SJCRH30 (cell line): ENCODE measurements around the gene COLEC12. TPM values are rescaled to one million over a fixed set of nuclear protein-coding genes. Genes with fewer than 3 reads are reported as not detected.

Experiments
- DNase-seq, 2 experiments: peaks; one replicate each; pipeline ENCODE4 v3.0.0-alpha.2; 2015 to 2020
- H3K27ac ChIP-seq: fragments of 250-450 bp; sonication (Bioruptor Pico); 2 replicates; pipeline ENCODE4 v1.5.1; 2020; ENCODE audit warnings: mild to moderate bottlenecking, moderate library complexity
- H3K27me3 ChIP-seq: fragments of 250-450 bp; sonication (Bioruptor Pico); 2 replicates; pipeline ENCODE4 v1.5.1; 2020; ENCODE audit warnings: mild to moderate bottlenecking, moderate library complexity
- H3K36me3 ChIP-seq: fragments of 250-450 bp; sonication (Bioruptor Pico); 2 replicates; pipeline ENCODE4 v1.5.1; 2020; ENCODE audit warnings: mild to moderate bottlenecking, moderate library complexity
- H3K4me1 ChIP-seq: fragments of 250-450 bp; sonication (Bioruptor Pico); 2 replicates; pipeline ENCODE4 v1.5.1; 2020; ENCODE audit warnings: mild to moderate bottlenecking, moderate library complexity
- H3K4me3 ChIP-seq: fragments of 250-450 bp; sonication (Bioruptor Pico); 2 replicates; pipeline ENCODE4 v1.5.1; 2020; ENCODE audit warnings: mild to moderate bottlenecking, moderate library complexity
- H3K9me3 ChIP-seq: fragments of 250-450 bp; sonication (Bioruptor Pico); replicated peaks from 2 replicates; pipeline ENCODE4 v1.5.1; 2020; ENCODE audit warnings: mild to moderate bottlenecking, moderate library complexity
- total RNA-seq: library from RNA; depleted of rRNA; stranded (reverse); fragments of >200 nt; shearing (Covaris generic); gene quantifications from 2 replicates; pipeline ENCODE4 v1.2.3, GENCODE V29; 2014

Gene COLEC12
- total RNA-seq, 1 experiment from 2014 or later, result not detected

DNA sequence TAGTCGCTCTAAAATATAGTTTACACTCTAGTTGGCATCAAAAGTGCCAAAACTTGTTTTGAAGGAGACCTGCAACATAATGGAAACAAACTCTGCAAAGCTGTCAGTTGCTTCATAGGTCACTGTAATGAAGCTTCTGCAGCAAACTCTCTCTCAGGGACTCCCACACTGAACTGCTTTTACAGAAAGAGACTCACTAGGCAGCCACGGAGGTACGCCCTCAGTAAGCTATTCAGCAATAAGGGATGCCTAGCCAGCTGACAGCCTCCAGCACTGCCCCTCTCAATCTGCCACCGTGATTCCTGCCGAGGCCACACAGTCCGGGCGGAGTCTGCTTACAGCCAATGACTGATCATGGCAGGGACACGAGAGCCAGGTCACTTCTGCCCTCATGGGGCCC lies 51.1 kb downstream of the COLEC12 start:
- Histone ChIP-seq H3K27me3 (no peaks in the 10 kb centered on the region), H3K27ac (no peak overlapping the region), H3K36me3 (no peaks in the 10 kb centered on the region), H3K9me3 (no peaks in the 10 kb centered on the region), H3K4me3 (no peak overlapping the region), H3K4me1 (no peaks in the 10 kb centered on the region)
- peak in 1 of 2 experiments; percentile 17 for DNase-seq

DNA sequence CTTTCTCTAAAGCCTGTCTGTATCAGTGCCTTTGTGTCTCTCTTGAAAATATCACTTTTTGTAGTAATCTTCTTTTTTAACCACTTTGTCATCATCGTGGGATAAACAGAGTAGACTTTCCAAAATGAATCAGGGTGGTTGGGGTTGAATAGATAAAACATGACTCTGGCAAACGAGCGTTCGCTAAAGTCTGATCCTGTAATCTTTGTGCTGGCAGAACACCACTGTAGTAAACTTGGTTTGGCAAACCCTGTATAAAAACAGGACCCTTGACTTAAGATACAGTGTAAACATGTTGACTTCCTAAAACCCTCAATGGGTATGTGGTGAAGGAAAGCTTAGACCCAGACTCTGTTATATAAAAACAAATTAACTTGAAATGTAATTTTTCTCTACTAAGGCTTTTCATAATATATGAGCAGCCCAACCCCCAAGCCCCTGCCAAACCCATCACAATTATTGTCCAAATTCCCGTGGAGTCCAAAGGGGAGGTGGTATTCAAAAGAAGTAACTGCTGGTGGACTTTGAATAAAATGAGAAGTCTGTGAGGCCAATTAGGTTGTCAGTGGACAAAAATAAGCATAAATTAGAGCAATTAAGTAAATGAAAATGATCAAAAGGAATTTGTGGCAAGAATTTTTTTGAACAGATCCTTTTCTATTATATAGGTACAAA lies 52.2 kb downstream of the COLEC12 start:
- H3K4me1 ChIP-seq, result no peaks in the 10 kb centered on the region
- H3K9me3 ChIP-seq, result no peaks in the 10 kb centered on the region
- no peak for DNase-seq
- no peak overlapping the region for H3K27ac ChIP-seq
- H3K27me3 ChIP-seq, result no peaks in the 10 kb centered on the region
- H3K36me3 ChIP-seq, result no peaks in the 10 kb centered on the region
- H3K4me3 ChIP-seq, result no peak overlapping the region

DNA sequence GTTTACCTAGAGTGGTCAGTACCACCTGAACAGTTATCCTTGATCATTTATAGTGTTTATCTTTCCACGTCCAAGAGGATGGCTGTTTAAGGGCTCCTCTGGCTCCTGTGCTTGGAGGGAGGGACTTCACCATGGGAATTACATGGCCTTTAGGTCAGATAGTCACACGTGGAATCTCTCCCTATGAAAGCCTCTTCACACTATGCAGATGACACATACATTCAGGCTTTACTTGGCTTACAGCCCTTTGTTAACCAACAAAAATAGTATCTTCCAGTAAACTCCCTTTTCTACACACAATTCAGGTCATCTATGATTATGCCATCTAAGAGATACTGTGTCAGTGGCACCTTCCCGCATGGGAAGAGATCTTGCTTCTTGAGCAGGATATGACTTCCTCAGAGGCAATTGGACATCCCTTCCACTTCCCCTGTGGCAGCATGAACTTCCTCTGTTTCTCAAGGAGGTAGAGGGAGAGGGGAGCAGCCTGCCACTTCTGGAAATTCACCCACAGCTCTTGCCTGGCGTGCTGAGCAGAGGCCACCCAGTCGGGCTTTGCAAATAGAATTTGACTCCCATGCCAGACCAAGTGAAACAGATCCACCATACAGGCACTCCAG lies 53.5 kb downstream of the COLEC12 start:
- Histone ChIP-seq H3K27me3 (no peaks in the 10 kb centered on the region), H3K27ac (no peak overlapping the region), H3K36me3 (no peaks in the 10 kb centered on the region), H3K4me3 (no peak overlapping the region), H3K9me3 (no peaks in the 10 kb centered on the region), H3K4me1 (no peaks in the 10 kb centered on the region)
- DNase-seq, result no peak

DNA sequence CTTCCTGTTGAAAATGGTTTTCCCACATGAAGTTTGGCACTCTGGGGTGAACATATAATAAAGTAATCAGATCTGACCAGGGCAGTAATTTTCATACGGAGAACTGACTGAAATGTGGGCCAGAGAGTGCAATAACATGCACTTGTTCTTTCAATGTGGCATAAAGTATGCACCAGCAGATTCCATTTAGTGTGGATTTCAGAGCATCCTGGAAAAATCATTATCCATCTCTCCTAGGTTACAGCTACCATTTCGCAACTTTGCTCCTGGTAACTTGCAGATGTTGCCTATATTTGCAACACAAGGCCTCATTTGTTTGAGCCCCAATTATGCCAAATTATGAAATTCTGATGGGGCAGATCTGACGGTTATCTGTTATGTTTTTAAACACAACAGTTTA lies 55.4 kb downstream of the COLEC12 start:
- Histone ChIP-seq H3K9me3 (no peaks in the 10 kb centered on the region), H3K4me1 (no peaks in the 10 kb centered on the region), H3K27ac (no peak overlapping the region), H3K36me3 (no peaks in the 10 kb centered on the region), H3K27me3 (no peaks in the 10 kb centered on the region), H3K4me3 (no peak overlapping the region)
- DNase-seq, result no peak

DNA sequence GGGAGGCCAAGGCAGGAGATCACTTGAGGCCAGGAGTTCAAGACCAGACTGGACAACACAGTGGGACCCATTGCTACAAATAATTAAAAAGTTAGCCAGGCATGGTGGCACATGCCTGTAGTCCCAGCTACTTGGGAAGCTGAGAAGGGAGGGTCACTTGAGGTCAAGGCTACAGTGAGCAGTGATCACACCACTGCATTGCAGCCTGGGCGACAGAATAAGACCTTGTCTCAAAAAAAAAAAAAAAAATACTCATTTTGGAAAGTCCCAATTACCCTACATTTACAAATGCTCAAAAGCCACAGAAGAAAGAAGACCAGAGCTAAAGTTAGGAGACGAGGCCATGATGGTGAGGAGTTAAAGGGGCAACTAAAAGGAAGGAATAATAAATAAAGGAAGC lies 61.9 kb downstream of the COLEC12 start:
- Histone ChIP-seq H3K4me1 (no peaks in the 10 kb centered on the region), H3K9me3 (no peaks in the 10 kb centered on the region), H3K27ac (no peak overlapping the region), H3K4me3 (no peak overlapping the region), H3K36me3 (no peaks in the 10 kb centered on the region), H3K27me3 (no peaks in the 10 kb centered on the region)
- no peak for DNase-seq

DNA sequence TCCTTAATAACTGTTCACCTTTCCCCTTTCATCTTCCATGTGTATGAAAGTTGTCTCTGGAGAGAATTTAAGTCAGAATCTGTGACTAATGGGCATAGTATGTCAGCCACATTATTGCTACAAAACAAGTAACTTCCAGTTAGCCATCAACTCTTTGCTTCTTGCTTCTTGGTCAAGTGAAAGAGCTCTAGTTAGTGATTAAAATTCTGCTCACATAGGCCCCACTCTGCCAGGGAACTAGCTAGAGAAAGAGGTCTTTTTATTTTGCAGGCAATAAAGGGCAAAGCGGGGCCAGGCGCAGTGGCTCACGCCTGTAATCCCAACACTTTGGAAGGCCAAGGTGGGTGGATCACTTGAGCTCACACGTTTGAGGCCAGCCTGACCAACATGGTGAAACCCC lies 64.6 kb downstream of the COLEC12 start:
- Histone ChIP-seq H3K27ac (no peak overlapping the region), H3K4me1 (no peaks in the 10 kb centered on the region), H3K36me3 (no peaks in the 10 kb centered on the region), H3K27me3 (no peaks in the 10 kb centered on the region), H3K4me3 (no peak overlapping the region), H3K9me3 (no peaks in the 10 kb centered on the region)
- DNase-seq, result no peak

DNA sequence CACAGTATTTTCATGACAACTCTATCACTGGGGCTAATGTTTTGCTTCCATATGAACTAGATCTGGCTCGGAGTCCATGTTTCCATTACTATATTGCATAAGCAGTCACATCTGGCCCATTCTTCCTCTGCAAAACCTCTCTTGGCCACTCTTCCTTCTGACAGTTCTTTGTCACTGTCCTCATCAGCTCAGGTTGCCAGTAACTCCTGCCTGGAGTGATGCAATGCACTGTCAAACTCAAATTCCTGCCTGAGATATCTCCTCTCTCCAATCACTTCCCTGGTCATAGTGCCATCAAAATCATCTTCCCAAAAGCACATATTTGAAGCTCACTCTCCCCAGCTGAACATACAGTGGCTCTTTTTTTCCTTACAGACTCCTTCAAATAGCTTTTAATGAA lies 66.1 kb downstream of the COLEC12 start:
- H3K27ac ChIP-seq, result no peak overlapping the region
- no peaks in the 10 kb centered on the region for H3K4me1 ChIP-seq
- H3K36me3 ChIP-seq, result no peaks in the 10 kb centered on the region
- DNase-seq, result no peak
- H3K27me3 ChIP-seq, result no peaks in the 10 kb centered on the region
- H3K9me3 ChIP-seq, result no peaks in the 10 kb centered on the region
- H3K4me3 ChIP-seq, result no peak overlapping the region

DNA sequence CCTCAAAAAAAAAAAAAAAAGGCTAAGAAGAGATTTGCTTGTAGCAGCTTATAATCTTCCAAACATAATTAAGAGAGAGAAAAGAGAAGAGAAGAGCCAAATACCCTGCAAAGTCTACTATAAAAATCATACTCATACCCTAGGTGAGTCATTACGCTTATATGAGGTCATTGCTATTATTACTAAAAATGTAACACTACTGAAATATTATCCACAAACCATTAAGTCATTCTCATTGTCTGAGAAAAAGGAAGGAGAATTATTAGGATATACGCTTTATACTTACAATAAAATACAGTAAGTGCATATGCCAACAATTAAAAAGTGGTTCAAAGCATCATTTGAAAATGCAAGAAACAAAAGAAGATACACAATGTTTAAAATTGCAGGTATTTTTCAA lies 66.5 kb downstream of the COLEC12 start:
- no peaks in the 10 kb centered on the region for H3K27me3 ChIP-seq
- no peak for DNase-seq
- H3K9me3 ChIP-seq, result no peaks in the 10 kb centered on the region
- H3K27ac ChIP-seq, result no peak overlapping the region
- no peaks in the 10 kb centered on the region for H3K36me3 ChIP-seq
- H3K4me1 ChIP-seq, result no peaks in the 10 kb centered on the region
- H3K4me3 ChIP-seq, result no peak overlapping the region

DNA sequence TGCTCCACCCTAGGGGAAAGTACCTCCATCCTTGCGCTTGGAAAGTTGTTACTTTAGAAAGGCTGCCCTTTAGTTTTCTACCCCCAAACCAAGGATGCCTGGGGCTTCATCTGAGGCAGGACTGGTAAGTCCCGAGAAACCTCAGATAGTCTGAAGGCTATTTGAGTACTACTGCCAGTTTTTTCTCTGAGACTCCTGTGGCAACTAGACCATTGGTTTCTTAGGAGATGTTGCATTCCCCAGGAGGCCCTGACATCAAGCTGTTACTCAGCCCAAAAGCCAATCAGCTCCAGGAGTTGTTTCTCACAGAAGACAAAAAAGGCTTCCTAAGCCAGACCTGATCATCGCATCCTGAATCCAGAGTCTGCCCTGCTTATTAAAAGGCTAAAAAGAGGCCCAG lies 67.2 kb downstream of the COLEC12 start:
- no peak for DNase-seq
- H3K27ac ChIP-seq, result no peak overlapping the region

DNA sequence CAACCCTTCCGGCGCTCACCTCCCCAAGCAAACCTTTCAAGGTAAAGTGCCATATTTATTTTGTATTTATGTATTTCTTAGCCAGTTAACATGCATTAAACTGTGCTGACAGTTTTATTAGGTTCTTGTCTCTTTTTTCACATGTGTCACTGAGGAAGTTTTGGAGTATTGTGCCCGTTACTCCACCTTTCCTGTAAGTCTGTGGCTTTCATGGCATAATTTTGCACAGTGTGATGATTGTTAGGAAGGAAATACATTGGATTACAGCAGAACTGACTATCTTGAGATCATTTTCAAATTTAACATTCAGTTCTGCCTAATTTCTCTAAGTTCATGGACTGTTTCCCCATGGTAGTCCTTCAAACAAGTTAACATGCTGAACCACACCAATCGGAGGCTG lies 67.7 kb downstream of the COLEC12 start:
- H3K27ac ChIP-seq, result no peak overlapping the region
- no peaks in the 10 kb centered on the region for H3K9me3 ChIP-seq
- no peak for DNase-seq
- H3K27me3 ChIP-seq, result no peaks in the 10 kb centered on the region
- H3K4me3 ChIP-seq, result no peak overlapping the region
- no peaks in the 10 kb centered on the region for H3K36me3 ChIP-seq
- H3K4me1 ChIP-seq, result no peaks in the 10 kb centered on the region

More for the DNA sequence above, 67.2 kb downstream of the COLEC12 start:
- Histone ChIP-seq H3K27me3 (no peaks in the 10 kb centered on the region), H3K4me1 (no peaks in the 10 kb centered on the region), H3K4me3 (no peak overlapping the region), H3K36me3 (no peaks in the 10 kb centered on the region), H3K9me3 (no peaks in the 10 kb centered on the region)

DNA sequence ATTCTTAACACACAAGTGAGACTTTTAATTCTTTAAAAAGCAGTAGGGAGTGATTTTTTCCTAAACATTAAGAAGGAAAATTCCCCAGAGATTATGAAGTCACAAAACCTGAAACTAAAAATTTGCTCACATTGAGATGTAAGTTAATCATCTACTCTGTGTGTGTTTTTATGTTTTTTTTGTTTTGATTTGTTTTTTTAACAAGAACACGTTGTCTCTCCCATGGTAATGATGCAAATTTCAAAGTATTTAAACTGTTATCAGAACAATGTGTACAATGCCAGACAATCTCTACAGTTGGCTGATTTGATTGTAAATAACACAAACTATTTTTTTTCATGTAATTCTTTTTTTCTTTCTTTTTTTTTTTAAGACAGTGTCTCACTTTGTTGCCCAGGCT lies 71.5 kb downstream of the COLEC12 start:
- H3K4me1 ChIP-seq, result no peaks in the 10 kb centered on the region
- no peak overlapping the region for H3K4me3 ChIP-seq
- no peaks in the 10 kb centered on the region for H3K9me3 ChIP-seq
- H3K27ac ChIP-seq, result no peak overlapping the region
- DNase-seq, result no peak
- no peaks in the 10 kb centered on the region for H3K36me3 ChIP-seq
- H3K27me3 ChIP-seq, result no peaks in the 10 kb centered on the region

DNA sequence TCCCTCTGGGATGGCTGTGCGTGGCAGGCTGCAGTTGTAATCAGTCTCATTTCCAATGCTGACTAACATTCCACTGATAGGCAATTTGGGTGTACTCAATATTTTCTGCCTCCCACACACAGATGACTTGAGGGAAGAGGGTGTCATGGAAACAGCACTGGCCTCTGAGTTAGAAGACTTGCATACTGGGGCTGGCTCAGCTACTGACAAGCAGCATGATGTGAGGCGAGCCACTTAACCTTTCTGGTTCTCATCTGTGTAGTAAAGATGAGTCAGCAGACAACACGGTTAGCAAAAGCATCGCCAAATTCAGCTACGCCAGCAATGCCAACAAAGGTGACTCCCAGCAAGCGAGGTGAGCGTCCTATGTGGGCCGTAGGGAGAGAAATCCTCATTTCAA lies 73.5 kb downstream of the COLEC12 start:
- H3K4me1 ChIP-seq, result no peaks in the 10 kb centered on the region
- no peaks in the 10 kb centered on the region for H3K9me3 ChIP-seq
- no peak for DNase-seq
- no peak overlapping the region for H3K27ac ChIP-seq
- no peak overlapping the region for H3K4me3 ChIP-seq
- no peaks in the 10 kb centered on the region for H3K36me3 ChIP-seq
- no peaks in the 10 kb centered on the region for H3K27me3 ChIP-seq

DNA sequence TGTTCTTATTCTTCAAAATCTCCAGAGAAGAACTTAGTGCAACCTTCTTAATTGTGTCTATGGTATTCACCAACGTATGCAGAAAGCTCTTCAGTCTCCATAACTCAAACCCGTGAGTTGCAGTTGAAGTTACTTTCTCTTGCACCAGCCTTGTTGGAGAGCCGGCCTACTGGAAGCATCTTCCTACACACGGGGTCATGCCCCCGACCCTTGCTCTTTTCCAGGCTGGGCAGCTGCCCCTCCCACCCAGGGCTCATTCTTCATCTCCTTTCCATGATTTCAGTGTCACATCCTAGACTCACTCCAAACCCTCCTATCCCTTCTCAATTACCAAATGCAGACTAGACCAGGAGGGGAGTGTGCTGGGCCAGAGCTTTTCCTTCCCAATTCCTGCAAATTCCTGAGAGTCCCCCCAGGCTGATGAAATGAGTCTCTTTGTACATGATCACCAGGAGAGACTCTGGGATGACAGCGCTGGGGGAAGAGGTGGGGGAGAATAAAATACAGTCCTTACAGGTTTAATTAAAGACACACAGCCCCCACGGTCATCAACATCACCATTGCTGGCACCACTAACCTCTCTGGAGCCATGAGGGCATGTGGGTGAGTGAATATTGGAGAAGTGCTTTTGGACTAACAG lies 75.3 kb downstream of the COLEC12 start:
- Histone ChIP-seq H3K27ac (no peak overlapping the region), H3K27me3 (no peaks in the 10 kb centered on the region), H3K36me3 (no peaks in the 10 kb centered on the region), H3K9me3 (no peaks in the 10 kb centered on the region), H3K4me3 (no peak overlapping the region), H3K4me1 (no peaks in the 10 kb centered on the region)
- no peak for DNase-seq

DNA sequence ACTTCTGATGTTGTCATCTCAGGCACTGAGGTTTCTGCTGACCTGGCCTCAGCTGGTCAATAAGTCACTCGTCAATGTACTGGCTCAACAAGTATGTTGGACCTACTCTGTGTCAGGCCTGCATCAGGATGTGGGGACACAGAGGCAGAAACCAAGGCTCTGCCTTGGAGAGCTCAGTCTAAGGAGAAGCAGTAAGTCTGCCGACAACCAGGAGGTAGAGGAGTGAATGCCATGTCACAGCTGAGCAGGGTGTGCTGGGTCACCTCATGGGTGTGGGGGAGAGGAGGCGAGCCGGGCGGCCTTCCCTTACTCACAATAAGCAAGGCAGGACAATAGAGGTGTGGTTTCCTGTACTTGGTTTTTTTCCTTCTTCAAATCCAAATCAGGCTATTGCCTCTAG lies 75.8 kb downstream of the COLEC12 start:
- no peak overlapping the region for H3K4me3 ChIP-seq
- H3K27ac ChIP-seq, result no peak overlapping the region
- no peaks in the 10 kb centered on the region for H3K27me3 ChIP-seq
- DNase-seq, result no peak
- H3K4me1 ChIP-seq, result no peaks in the 10 kb centered on the region
- H3K9me3 ChIP-seq, result no peaks in the 10 kb centered on the region
- no peaks in the 10 kb centered on the region for H3K36me3 ChIP-seq

DNA sequence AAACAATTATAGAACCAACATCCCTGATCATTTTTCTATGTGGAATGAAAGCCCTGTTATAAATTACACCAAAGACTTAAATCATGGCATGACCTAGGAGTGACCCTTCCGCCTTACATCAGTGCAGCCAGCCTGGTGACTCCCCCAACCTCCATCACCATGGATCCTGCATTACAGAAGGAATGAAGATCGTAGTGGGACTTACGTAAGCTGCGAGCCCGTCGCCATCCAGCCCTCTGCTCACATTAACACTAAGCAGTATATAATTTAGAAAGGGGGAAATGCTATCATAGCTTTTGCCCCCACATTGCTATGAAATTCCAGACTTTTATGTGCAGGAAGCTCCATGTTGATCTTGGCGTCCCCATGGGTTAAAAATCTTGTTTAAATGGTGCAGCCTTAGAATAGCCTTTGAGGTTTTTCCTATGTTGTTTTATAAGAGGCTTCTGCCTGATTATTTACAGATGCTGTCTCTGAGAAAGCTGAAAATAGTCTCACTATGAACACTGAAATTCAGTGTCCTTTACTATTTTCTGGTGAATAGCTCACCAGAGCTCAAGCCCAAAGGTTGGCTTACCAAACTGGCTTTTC lies 76.3 kb downstream of the COLEC12 start:
- no peak overlapping the region for H3K27ac ChIP-seq
- DNase-seq, result no peak

More for the DNA sequence above, 76.3 kb downstream of the COLEC12 start:
- no peaks in the 10 kb centered on the region for H3K27me3 ChIP-seq
- H3K4me1 ChIP-seq, result no peaks in the 10 kb centered on the region
- H3K36me3 ChIP-seq, result no peaks in the 10 kb centered on the region
- no peaks in the 10 kb centered on the region for H3K9me3 ChIP-seq
- no peak overlapping the region for H3K4me3 ChIP-seq
